HG03135 (cell line): ENCODE data around the gene OTOS.

Experiments
- ATAC-seq: cut with Tn5 transposase; IDR thresholded peaks from one replicate; pipeline ENCODE4 v1.9.1; 2021; ENCODE audit warnings: mild to moderate bottlenecking, moderate library complexity; ENCODE audit not compliant: unreplicated experiment

The OTOS gene

DNA sequence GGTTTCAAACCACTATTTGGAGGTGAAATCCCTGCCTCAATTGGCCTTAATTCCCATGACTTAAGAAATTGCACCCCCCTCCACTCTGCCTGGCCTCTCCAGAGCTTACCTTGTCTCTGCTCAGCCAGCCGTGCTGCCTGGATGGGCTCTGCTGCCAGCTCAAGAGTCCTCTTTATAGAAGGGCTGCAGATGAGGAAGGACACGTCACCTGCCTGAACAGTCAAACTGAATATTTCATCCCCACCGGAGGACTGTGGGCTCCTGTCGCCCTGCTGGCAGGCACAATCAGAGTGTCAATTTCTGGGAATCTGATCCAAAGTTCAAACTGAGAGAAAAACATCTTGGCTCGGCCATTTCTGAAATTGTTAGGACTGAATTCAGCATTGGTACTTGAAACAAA is at the start of gene OTOS:
Gene OTOS, minus strand, starts transcription at position 148 of the 400 bp plus-strand sequence. CDS start 332 bp downstream, outside the sequence.
- no peak for ATAC-seq

DNA sequence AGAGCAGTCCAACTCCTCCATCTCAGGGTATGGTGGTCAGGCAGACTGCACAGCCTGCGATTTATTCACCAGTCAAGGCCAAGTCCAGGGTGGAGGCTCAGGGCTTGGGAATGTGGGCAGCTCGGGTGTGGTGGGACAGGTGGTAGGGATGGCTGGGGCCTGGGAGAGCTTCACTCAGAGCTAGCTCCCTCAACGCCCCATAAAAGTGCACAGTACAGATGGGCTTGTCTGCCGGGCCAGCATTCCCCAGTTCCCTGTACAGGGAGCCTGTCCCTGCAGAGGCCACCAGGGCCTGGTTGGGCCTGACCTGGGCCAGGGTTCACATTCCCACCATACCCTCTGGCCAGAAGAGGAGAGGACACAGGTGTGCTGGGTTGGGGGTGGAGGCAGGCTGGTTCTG is 49.2 kb upstream of the OTOS start:
- ATAC-seq, result no peak

DNA sequence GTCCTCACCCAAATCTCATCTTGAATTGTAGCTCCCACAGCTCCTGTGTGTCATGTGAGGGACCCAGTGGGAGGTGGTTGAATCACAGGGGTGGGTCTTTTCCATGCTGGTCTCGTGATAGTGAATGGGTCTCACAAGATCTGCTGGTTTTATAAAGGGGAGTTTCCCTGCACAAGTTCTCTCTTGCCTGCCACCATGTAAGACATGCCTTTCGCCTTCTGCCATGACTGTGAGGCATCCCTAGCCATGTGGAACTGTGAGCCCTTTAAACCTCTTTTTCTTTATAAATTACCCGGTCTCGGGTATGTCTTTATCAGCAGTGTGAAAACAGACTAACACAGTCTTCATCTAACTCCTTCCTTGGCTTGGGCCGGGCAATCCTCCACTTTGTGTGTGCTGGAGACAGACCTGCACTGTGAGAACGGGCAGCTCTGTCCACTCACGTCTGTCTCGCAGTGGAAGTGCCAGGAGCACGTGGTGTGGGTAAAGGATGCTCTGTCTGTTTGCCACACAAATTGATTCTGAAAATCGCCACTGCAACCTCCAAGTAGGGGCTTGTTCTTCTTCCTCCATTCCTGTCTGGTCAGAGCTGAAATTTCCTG is 47.6 kb upstream of the OTOS start:
- ATAC-seq, result no peak

DNA sequence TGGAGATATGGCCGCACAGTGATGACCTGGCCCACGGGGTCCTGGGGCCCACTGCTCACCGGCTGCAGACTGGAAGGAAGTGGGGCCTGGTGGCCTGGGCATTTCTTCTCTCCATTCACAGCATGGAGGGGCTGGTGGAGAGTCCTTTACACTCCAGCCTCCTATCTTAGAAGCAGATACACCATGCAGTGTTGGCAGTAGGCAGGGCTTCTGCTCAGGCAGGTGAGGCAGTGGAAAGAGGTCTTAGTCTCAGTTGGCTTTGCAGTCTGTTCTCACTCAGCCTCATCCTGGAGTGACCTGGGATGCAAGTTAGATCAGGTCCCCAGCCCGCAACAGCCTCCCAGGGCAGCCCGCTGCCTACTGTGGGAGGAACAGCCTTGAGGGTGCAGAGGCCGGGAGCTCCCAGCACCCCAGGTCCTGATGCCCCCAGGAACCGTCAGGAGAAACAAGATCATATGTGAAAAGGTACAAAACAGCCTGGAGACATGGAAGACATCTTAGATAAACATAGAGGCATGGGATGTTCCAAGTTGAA is 45.8 kb upstream of the OTOS start:
- ATAC-seq, result no peak

DNA sequence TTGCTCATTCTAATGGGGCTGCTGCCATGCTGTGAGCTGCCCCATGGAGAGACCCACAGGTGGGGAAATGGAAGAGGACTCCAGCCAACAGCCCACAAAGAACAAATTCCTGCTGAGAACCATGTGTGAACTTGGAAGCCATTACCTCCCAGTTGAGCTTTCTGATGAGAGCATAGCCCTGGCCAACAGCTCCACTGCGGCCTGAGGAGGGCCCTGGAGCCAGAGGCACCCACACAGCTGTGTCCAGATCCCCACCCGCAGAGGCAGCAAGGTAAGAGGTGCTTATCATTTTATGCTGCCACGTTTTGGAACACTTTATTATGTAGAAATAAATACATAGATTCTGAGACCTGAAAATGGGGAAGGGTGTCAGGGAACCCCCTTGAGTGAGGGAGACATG is 44.2 kb upstream of the OTOS start:
- ATAC-seq, result no peak

DNA sequence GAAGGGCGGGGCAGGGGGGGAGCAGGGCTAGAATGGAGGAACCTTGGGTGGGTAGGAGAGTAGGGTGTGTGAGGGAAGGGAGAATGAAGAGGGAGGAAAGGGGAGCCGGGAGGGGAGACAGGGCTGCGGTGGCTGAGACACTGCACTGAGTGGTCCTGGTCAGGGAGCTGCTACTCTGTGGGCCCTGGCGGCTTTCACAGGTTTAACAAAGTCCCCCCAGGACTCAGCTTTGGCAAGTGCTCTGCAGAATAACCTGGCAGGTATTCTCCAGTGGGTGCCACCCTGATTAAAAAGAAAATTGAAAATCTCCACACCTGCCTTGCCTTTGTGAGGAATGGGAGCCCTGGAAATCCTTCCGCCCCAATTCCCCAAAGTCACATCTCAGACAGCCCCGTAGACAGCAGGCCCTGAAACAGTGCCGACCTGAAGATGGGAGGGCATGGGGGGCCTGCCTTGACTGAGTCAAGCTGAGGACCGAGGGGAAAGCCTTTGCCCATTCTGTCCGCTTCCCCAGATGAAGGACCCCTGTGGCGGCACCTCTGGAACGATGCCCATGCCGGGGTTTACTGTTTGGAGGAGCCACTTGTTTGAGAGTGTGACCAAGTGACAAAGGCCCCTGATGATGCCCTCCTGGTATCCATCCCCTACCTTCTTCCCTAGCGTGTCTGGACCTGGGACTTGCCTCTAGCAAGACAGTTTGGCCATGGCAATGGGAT is 43.6 kb upstream of the OTOS start:
- ATAC-seq, result no peak

DNA sequence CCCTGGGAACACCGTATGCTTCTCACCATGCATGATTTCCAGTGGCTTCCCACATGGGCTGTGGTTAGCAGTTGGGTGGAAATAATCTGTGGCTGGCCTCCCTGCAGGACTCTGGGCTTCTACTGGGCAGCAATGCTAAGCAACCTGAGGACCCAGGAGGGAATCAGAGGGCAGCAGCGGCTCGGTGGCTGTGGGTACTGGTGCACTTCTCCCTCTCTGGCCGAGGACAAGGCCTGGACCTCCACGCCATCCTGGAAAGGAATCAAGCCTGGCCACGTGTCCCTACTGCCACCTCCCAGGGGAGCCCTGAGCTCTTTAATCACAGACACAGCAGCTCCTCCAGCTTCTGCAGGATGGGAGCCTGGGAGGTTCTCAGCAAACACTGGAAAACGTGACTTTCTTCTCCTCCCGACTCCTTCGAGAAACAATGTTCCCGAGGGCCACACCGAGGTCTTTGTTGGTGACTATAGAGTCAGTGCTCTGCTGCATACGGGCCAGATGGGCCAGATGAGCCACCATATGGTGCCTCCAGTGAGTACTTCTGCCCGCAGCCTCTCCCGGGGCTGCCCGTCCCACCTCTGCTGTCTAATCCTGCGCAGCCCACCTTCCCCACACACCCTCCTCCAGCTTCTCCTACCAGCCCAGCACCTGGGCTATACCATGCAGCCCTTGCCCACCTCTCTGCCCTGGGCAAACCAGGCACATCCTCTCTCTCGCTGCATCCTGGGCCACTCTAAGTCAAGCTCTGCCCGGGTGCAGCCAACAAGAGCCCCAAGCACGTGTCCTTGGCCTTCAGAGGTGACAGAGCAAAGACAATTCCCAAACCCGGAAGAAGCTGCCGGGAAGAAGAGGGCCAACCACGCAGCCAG is 42.8 kb upstream of the OTOS start:
- no peak for ATAC-seq

DNA sequence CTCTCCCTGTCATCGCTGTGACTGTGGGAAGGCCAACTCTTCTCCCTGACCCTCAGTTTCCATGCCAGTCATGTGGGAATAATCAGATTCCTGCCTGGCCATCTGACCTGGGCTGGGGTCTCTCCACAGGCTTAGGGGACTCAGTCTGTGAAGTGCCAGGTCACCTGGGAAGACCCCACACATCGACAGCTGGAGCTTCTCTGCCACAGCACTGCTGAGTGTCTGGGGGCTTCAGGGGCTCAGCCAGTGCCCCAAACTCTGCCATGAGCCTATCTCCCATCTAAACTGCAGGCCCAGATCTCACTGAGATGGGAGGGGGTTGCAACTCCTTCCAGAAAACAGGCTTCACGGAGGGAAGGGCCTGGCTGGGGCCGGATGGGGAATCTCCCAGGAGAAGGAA is 42.0 kb upstream of the OTOS start:
- no peak for ATAC-seq

DNA sequence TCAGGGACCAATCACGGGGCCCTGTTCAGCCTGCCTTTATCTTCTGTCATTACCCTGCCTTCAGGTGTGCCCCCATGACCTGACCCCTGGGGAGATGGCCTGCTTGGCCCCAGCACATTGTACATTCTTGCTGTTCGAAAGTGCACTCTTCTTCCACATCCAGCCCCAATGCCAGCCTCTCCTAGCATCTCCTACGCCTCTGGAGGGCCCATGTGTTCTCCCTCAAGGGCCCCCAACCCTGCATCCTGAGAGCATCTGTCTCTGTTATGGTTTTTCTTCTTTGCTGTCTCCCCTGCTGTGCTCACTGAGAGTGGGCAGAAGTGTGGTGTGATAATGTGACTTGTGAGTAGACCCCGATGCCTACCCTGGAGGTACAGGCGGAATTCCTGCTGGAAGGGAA is 41.5 kb upstream of the OTOS start:
- ATAC-seq, result no peak

DNA sequence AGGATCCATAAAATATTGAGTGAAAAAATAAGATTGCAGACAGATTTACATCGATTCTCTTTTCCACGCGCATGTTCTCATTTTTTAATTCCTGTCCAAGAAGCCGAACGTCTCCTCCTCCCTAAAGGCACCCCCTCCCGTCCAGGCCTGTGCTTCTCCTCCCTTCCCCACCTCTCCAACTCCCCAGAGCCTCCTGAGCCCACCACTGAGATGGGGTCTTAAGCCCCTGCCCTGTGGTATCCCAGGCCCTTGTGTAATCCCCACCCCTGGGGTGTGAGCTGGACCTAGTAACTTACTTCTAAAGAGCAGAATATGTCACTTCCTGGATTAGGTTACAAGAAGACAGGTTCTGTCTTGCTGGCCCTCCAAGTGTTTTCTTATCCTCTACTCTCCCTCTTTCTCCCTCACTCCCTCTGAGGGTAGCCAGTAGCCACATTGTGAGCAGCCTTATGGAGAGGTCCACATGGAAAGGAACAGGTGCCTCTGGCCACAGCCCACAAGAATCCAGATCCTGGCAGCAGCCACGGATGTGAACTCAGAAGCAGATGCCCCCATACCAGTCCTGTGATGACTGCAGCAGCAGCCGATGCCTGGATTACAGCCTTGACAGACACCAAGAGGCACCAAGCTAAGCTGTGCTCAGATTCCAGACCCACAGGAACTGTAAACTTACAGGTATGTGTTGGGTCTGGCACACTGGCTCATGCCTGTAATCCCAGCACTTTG is 39.6 kb upstream of the OTOS start:
- no peak for ATAC-seq

DNA sequence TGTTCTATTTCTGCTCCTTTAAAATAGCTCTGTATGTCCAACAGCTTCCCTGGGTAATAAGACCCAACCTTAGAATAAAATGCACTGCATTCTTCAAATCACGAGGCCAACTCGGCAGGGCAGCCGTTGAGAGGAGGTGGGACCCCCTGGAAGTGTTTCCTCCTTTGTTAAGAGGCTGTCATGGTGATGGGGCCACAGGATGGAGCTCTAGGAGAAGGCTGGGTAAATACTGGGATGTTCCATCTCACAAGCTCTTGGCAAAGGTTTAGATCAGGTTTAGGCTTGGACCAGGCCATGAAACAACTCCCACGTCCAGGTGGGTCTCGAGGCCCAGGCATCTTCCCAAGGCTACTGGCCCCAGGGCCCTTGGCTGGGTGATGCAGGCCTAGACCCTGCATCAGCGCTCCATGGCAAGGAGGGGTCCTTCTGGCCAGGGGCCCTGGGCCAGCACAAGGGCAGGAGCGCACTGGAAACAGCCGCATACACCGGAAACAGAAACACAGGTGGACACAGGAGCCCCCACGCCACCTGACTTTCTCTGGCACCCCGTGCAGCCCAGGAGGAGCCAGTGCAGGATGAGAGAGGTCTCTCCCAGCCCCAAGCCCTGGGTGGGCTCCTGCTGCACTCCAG is 38.8 kb upstream of the OTOS start:
- no peak for ATAC-seq

DNA sequence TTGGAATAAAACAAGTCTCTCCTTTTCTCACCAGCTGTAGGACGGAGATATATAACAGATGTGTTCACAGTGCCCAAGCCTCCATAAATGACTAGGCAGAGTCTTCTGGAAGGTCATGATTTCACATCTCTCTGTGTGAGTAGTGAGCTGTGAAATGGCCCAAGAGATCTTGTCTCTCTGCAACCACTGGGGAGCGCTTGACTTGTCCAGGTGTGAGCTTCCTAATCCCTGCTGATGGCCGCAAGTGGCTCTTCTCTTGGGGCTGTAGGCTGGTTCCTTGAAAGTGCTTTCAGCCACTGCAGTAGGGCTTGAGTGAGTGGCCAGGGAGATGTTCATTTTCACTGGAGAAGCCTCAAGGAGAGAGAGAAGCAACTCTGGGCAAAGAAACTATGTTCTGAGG is 38.1 kb upstream of the OTOS start:
- no peak for ATAC-seq

DNA sequence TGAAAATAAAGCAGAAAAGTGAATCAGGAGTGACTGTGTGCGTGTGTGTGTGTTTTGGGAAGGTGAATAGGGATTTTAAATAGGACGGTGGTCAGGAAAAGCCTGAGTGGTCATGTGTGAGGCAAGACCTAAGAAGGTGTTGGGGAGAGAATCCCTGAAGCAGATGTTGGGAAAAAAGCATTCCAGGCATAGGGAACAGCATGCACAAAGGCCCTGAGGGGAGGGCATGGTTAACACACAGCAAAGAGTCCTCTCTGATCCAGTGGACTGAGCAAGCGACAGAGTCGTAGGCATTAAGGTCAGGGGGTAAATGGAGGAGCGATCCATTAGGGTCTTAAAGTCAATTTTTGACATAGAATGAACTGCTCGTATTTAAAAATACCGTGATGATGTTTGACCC is 34.0 kb upstream of the OTOS start:
- ATAC-seq, result no peak

DNA sequence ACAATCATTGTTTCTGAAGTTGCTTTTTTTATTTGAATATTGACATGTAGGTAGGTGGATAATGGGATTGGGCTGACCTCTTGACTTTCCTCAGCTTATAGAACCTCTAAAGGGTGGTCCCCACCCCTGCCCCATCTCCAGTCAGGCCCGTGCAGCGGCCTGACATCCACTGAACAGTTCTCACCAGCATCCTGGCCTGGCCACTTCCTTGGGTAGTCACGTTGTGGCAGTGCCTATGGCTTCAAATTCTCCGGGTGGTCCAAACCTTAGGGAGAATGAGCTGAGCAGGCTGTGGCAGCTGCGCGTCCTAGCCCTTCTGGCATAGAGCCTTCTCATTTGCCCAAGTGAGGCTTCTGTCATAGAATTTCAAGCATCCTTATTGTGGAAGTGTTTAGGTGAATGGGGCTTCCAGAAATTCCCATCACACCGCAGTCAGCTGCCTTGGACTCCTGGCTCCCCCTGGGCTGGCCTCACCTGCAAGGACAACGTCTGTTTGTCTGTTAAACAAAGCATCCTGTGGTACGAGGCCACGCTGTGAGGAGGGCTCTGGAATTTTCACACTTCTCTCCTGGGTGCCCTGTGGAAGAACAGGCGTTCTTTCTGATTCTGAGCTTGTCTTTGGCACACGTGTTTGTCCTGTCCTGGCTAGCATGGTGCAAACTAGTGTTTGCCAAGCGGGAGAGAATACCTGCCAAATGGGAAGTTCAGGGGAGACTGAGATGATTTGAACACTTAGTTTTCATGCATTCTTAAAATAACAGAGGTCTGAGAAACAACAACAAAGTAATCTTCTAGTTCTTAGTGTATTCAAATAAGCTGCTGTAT is 31.8 kb upstream of the OTOS start:
- no peak for ATAC-seq

DNA sequence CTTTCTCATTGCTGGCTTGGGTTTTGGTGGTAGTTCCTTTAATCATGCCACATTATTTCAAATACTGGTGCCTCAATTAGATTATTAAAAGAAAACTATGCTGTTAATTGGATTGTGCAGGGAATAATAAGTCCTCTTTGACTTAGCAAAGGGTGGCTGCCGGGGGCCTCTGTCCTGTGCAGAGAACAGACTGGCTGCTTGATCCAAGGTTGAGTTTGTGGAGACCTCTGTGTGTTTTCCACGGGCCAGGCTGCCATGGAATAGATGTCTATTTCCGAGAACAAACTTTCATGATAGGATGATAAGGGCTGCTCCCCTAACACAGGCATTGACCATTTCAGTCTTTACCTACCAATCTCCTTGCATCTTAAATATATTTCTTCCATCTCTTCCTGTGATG is 30.4 kb upstream of the OTOS start:
- no peak for ATAC-seq

DNA sequence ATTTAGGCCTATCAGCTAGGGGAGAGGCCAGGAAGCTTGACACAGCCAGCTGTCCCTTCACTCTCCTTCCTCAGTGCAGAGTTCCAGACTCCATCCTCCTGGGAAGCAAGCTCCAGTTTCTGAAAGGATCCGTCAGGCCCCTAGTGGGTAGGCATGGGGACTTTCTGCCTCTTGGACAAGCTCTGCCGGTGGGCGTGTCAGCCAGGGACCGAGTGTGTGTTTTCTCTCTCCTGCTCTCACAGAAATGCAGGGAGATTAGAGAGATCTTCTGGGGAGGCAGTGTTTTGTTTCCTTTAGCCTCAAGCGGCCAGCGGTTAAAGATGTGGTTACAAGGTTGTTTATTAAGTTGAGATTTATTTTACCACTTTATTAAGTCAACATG is 29.9 kb upstream of the OTOS start:
- no peak for ATAC-seq

DNA sequence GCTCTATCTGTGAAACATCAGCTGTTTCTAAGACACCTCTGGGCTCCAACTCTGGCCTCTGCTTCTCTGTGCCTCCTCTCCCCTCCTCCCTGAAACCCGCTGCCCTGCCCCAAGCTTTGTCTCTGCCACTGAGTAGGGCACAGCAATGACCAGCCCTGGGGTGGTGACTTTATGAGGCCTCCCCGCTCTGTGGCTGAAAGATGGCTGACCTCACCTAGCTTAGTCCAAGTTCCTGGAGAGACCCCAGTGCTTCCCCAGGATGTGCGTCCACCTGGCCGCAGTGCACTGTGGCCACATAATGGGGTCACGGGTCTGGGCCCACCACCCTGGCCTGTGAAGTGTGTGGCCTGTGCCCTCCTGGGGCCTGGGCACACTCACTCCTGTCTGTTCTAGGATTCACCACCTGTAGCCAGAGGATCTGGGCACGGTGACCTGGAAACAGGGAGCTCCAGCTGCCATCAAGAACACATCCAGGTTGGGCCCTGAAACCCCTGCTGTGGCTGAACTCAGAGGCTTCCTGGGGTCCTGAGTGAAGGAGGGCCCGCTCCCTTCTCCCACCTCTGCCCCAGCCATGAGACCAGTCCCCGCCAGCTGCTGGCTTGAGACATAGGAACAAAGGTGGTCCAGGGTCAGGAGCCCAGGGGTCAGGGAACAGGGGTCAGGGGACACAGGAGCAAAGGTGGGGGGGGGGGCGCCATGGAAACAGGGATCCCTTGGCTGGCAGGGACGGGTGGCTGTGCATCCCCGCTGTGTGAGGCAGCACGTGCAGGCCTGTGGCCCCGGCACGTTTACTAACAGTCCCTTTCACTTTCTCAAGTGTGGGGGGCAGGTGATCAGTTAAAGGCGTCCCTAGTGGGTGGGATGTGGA is 29.3 kb upstream of the OTOS start:
- no peak for ATAC-seq

DNA sequence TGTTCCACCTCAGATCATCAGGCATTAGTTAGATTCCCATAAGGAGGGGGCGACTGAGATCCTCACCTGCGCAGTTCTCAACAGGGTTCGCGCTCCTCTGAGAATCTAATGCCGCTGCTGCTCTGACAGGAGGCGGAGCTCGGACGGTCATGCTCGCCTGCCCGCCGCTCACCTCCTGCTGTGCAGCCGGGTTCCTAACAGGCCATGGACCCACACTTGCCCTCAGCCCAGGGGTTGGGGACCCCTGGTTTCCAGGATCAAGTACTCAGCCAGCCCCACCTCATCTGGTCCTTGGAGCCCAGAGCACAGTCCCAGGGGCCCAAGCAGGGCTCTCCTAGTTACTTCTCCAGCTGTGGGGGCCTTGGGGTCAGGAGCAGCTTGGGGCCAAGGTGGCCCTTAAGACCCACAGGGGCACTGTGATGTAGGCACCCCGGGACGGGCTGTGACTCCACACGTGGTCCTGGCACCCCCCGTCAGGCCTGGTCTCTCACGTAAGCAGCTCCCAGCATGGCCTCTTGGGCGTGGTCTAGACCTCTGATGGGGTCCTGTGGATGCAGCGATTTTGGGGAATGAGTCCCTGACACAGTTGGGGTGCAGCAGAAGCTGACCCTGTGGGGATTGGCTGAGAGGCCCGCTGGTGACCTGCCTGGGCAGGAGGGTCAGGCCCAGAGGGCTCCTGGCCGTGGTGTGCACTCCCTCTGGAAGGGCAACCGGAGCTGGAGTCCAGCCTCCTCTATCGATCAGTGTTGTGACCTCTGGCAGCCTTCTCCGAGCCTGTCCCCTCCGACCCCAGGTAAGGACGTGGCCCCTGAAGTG is 28.3 kb upstream of the OTOS start:
- ATAC-seq, result no peak
